Esophagus muscularis mucosa (tissue), 3 donors: Measurements from ENCODE around the gene COBL.

Experiments
- CTCF ChIP-seq, 3 experiments: fragments of 200-600 bp in 2 of 3; fragments of 450-650 bp in 1 of 3; sonication (generic) in 2 of 3; IDR thresholded peaks; one replicate each; pipeline ENCODE4 v1.5.1; 2017 to 2019; ENCODE audit warnings: antibody characterized with exemption in 3 of 3, mild to moderate bottlenecking in 2 of 3, moderate library complexity in 1 of 3
- POLR2A ChIP-seq: fragments of 450-650 bp; IDR thresholded peaks from one replicate; pipeline ENCODE4 v1.6.1; 2017; ENCODE audit warnings: antibody characterized with exemption, moderate library complexity, mild to moderate bottlenecking, low read depth
- POLR2AphosphoS5 ChIP-seq, 2 donors: sonication (generic); formaldehyde crosslinking; IDR thresholded peaks; one replicate each; pipeline ENCODE4 v1.6.1; 2017; ENCODE audit warnings: antibody characterized with exemption in 2 of 2

GRCh38 chr7:51065766-51066165 lies 250.8 kb downstream of the COBL start:
- TF ChIP-seq CTCF (IDR thresholded peaks at IDR 0.05) (no peak), POLR2A (no peak), POLR2AphosphoS5 (IDR thresholded peaks at IDR 0.05) (no peak)
